Subcutaneous adipose tissue (tissue), 4 donors: ENCODE measurements around the gene DBT. TPM values are rescaled to one million over a fixed set of nuclear protein-coding genes. Genes with fewer than 3 reads are reported as not detected.

ENCODE experiments used
- total RNA-seq, 4 donors: library from RNA; depleted of rRNA; stranded (reverse); fragments of >200 nt; gene quantifications; one replicate each; pipeline ENCODE4 v1.1.0, GENCODE V29; 2016
- TF ChIP-seq, protein P1 (sequence below): fragments of 450-650 bp; IDR thresholded peaks from one replicate; pipeline ENCODE4 v1.5.1; 2016; ENCODE audit warnings: low read depth, mild to moderate bottlenecking, control low read depth, antibody characterized with exemption, moderate library complexity

The DBT gene
- total RNA-seq, 4 donors from 2014 or later = 8.2 to 11.7 (median 9.5) TPM

GRCh38 chr1:100240631-100241030 lies 9.0 kb downstream of the DBT start:
- TF ChIP-seq, protein P1, sequence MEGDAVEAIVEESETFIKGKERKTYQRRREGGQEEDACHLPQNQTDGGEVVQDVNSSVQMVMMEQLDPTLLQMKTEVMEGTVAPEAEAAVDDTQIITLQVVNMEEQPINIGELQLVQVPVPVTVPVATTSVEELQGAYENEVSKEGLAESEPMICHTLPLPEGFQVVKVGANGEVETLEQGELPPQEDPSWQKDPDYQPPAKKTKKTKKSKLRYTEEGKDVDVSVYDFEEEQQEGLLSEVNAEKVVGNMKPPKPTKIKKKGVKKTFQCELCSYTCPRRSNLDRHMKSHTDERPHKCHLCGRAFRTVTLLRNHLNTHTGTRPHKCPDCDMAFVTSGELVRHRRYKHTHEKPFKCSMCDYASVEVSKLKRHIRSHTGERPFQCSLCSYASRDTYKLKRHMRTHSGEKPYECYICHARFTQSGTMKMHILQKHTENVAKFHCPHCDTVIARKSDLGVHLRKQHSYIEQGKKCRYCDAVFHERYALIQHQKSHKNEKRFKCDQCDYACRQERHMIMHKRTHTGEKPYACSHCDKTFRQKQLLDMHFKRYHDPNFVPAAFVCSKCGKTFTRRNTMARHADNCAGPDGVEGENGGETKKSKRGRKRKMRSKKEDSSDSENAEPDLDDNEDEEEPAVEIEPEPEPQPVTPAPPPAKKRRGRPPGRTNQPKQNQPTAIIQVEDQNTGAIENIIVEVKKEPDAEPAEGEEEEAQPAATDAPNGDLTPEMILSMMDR = no peak

- TF ChIP-seq, protein P1 = no peak
These were observed 9.7 kb downstream of the DBT start for GRCh38 chr1:100239961-100240360.

DNA sequence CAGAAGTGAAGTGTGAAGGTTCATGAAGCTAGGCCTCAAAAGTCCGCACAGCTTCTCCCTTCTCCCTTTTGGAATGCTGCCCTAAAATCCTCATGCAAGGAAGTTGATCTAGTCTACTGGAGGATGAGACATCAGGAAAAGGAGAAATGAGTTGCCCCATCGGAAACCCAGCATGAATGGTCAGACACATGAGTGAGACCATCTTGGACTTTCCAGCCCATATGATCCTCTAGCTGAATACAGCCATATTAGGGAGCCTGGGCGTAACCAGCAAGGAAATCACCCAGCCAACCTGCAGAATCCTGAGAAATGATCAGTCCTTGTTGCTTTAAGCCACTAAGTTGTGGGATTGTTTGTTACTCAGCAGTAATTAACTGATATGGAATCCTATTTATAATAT lies 12.5 kb downstream of the DBT start:
- TF ChIP-seq, protein P1 = no peak

GRCh38 chr1:100234432-100234831 lies 15.2 kb downstream of the DBT start:
- TF ChIP-seq, protein P1 = no peak

- TF ChIP-seq, protein P1 = no peak
These were observed 17.5 kb downstream of the DBT start for GRCh38 chr1:100232156-100232555.

GRCh38 chr1:100231721-100232120 lies 17.9 kb downstream of the DBT start:
- TF ChIP-seq, protein P1 = no peak

DNA sequence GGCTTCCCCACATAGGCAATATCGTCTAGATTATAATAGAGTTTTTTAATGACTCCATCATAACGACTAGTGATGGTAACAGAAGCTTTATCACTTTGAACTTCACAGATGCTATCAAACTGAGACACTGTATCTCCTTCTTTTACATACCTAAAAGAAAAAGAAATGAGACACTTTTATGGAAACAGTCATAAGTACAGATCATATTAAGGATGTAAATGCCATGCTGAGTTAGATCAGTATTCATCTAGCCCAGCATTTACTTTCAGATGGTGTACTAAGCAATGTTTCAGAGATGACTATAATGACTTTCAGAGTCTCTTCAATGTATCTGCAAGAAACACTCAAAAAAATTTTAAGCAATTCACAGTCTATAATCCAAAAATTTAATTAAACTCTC lies 18.9 kb downstream of the DBT start:
- TF ChIP-seq, protein P1 = no peak
